Measurements from ENCODE around the gene EHMT1. TPM values are rescaled to one million over a fixed set of nuclear protein-coding genes. Genes with fewer than 3 reads are reported as not detected.

EHMT1 gene
- total RNA-seq, 2 donors from 2014 or later, result 24.1 to 34.6 TPM

GRCh38 chr9:137811283-137811870 is 192.6 kb downstream of the EHMT1 start:
- Histone ChIP-seq H3K27me3 (no peaks in the 10 kb centered on the region), H3K36me3 (peaks cover 66% of the 10 kb centered on the region), H3K9me3 (no peaks in the 10 kb centered on the region), H3K4me3 (no peak overlapping the region), H3K4me1 (no peaks in the 10 kb centered on the region), H3K27ac (no peak overlapping the region)
- TF ChIP-seq, protein P1, sequence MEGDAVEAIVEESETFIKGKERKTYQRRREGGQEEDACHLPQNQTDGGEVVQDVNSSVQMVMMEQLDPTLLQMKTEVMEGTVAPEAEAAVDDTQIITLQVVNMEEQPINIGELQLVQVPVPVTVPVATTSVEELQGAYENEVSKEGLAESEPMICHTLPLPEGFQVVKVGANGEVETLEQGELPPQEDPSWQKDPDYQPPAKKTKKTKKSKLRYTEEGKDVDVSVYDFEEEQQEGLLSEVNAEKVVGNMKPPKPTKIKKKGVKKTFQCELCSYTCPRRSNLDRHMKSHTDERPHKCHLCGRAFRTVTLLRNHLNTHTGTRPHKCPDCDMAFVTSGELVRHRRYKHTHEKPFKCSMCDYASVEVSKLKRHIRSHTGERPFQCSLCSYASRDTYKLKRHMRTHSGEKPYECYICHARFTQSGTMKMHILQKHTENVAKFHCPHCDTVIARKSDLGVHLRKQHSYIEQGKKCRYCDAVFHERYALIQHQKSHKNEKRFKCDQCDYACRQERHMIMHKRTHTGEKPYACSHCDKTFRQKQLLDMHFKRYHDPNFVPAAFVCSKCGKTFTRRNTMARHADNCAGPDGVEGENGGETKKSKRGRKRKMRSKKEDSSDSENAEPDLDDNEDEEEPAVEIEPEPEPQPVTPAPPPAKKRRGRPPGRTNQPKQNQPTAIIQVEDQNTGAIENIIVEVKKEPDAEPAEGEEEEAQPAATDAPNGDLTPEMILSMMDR (IDR thresholded peaks at IDR 0.05), result no peak
- DNase-seq (ENCODE audit: low spot score), result no peak

- TF ChIP-seq, protein P1 (IDR thresholded peaks at IDR 0.05), result no peak
- Histone ChIP-seq H3K4me1 (no peaks in the 10 kb centered on the region), H3K4me3 (no peak overlapping the region), H3K27me3 (no peaks in the 10 kb centered on the region), H3K27ac (no peak overlapping the region), H3K9me3 (no peaks in the 10 kb centered on the region), H3K36me3 (peaks cover 78% of the 10 kb centered on the region)
- no peak for DNase-seq (ENCODE audit: low spot score)
Observed at GRCh38 chr9:137812356-137813023, 193.7 kb downstream of the EHMT1 start.

GRCh38 chr9:137813167-137813566 is 194.4 kb downstream of the EHMT1 start:
- Histone ChIP-seq H3K27me3 (no peaks in the 10 kb centered on the region), H3K4me3 (no peak overlapping the region), H3K4me1 (no peaks in the 10 kb centered on the region), H3K36me3 (peaks cover 79% of the 10 kb centered on the region), H3K27ac (no peak overlapping the region), H3K9me3 (no peaks in the 10 kb centered on the region)
- TF ChIP-seq, protein P1 (IDR thresholded peaks at IDR 0.05), result no peak
- DNase-seq (ENCODE audit: low spot score), result no peak

- no peak for DNase-seq (ENCODE audit: low spot score)
- no peaks in the 10 kb centered on the region for H3K27me3 ChIP-seq
Observed at GRCh38 chr9:137813651-137814415, 195.0 kb downstream of the EHMT1 start.

DNA sequence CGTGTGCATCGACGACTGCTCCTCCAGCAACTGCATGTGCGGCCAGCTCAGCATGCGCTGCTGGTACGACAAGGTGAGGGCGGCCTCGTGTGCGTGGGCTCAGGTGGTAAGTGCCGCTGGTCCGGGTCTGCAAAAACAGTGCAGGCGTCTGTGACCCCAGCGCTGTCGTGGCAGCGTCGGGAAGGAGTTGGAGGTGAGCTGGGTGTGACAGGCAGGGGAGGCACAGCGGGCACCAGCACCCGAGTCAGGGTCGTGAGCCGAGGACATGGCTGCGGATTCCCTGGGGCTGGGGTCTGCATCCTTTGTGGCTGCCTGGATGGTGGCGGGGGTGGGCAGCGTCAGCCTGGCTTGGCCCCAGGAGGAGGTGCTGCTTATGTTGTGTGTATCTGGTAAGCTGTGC is 195.6 kb downstream of the EHMT1 start:
- peaks cover 76% of the 10 kb centered on the region for H3K36me3 ChIP-seq
- H3K9me3 ChIP-seq, result no peaks in the 10 kb centered on the region
- no peaks in the 10 kb centered on the region for H3K4me1 ChIP-seq
- no peak for DNase-seq (ENCODE audit: low spot score)
- H3K27me3 ChIP-seq, result no peaks in the 10 kb centered on the region
- no peak overlapping the region for H3K27ac ChIP-seq
- H3K4me3 ChIP-seq, result no peak overlapping the region
- TF ChIP-seq, protein P1 (IDR thresholded peaks at IDR 0.05), result no peak

More at GRCh38 chr9:137813651-137814415, 195.0 kb downstream of the EHMT1 start:
- no peak overlapping the region for H3K4me3 ChIP-seq
- peaks cover 81% of the 10 kb centered on the region for H3K36me3 ChIP-seq
- H3K9me3 ChIP-seq, result no peaks in the 10 kb centered on the region
- TF ChIP-seq, protein P1 (IDR thresholded peaks at IDR 0.05), result no peak
- no peaks in the 10 kb centered on the region for H3K4me1 ChIP-seq
- no peak overlapping the region for H3K27ac ChIP-seq

All from right atrium auricular region (tissue), 2 donors.